Dendritic cell treated with granulocyte-macrophage colony-stimulating factor and Interleukin-4, amounts not matched to agents 40 ng/mL and 50 ng/mL, for 4 days (primary cell): ENCODE data around the gene PTAFR.
A peak's percentile ranks its signal among the peaks of the same experiment; 100 is the strongest.

ENCODE experiments used
- H3K27ac Mint-ChIP-seq: one replicate; pipeline ENCODE4 v1.8.0; 2022; ENCODE audit warnings: mild to moderate bottlenecking, mixed read lengths
- H3K27me3 Mint-ChIP-seq: one replicate; pipeline ENCODE4 v1.8.0; 2022; ENCODE audit warnings: mild to moderate bottlenecking, mixed read lengths
- H3K36me3 Mint-ChIP-seq: one replicate; pipeline ENCODE4 v1.8.0; 2022; ENCODE audit warnings: low read depth, mixed read lengths
- H3K4me1 Mint-ChIP-seq: one replicate; pipeline ENCODE4 v1.8.0; 2022; ENCODE audit warnings: low read depth, mixed read lengths
- H3K4me3 Mint-ChIP-seq: one replicate; pipeline ENCODE4 v1.8.0; 2022; ENCODE audit warnings: mild to moderate bottlenecking, moderate library complexity, mixed read lengths
- H3K9me3 Mint-ChIP-seq: one replicate; pipeline ENCODE4 v1.8.0; 2022; ENCODE audit warnings: mixed read lengths
- intact Hi-C: fragments of 100-400 bp; cut with micrococcal nuclease; formaldehyde crosslinking; loops from one replicate; pipeline ENCODE4 v1.15.0; 2022

Gene PTAFR

GRCh38 chr1:28170001-28170596 lies 6.4 kb downstream of the PTAFR start:
- H3K9me3 Mint-ChIP-seq = no peaks in the 10 kb centered on the region
- peak overlapping the region; percentile 91 for H3K27ac Mint-ChIP-seq
- H3K27me3 Mint-ChIP-seq = no peaks in the 10 kb centered on the region
- intact Hi-C loops = loop anchor here (5.0 to 10.0 kb wide), 4 partner anchors 33 to 305 kb away; partner anchors contain the start of genes ATP5IF1 and DNAJC8
- peak overlapping the region; percentile 52 for H3K4me3 Mint-ChIP-seq
- peaks cover 99% of the 10 kb centered on the region for H3K36me3 Mint-ChIP-seq
- H3K4me1 Mint-ChIP-seq = peaks cover 86% of the 10 kb centered on the region

GRCh38 chr1:28163496-28164161 lies 12.9 kb downstream of the PTAFR start:
- peak overlapping the region; percentile 80 for H3K27ac Mint-ChIP-seq
- H3K4me3 Mint-ChIP-seq = peak overlapping the region; percentile 20
- intact Hi-C loops = no loop called here
- H3K27me3 Mint-ChIP-seq = no peaks in the 10 kb centered on the region
- peaks cover 98% of the 10 kb centered on the region for H3K36me3 Mint-ChIP-seq
- no peaks in the 10 kb centered on the region for H3K9me3 Mint-ChIP-seq
- peaks cover 91% of the 10 kb centered on the region for H3K4me1 Mint-ChIP-seq

GRCh38 chr1:28162151-28162550 lies 14.3 kb downstream of the PTAFR start:
- Mint-ChIP-seq H3K36me3 (peaks cover 95% of the 10 kb centered on the region), H3K4me1 (peaks cover 91% of the 10 kb centered on the region)
- intact Hi-C loops = no loop called here

DNA sequence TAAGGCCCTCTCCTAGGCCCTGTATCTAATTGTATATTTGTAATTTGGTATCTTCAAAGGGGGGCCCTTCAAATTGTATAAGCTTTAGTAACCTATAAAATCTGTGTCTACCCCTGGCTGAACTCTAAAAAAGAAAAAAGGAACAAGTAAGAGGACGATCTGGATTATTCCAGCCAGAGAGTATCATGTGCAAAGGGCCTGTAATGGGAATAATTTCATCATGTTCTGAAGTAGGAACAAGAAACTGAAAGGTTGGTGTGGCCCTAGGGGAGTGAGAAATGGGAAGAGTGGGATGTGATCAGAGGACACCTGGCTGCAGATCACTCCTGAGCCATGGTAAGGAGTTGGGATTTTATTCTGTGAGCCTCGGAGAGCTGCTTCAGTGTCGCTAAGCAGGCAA lies 14.7 kb downstream of the PTAFR start:
- Mint-ChIP-seq H3K4me3 (no peak overlapping the region), H3K27ac (peak overlapping the region; percentile 80), H3K36me3 (peaks cover 95% of the 10 kb centered on the region), H3K4me1 (peaks cover 91% of the 10 kb centered on the region), H3K27me3 (no peaks in the 10 kb centered on the region), H3K9me3 (no peaks in the 10 kb centered on the region)
- intact Hi-C loops = no loop called here

More at GRCh38 chr1:28162151-28162550, 14.3 kb downstream of the PTAFR start:
- H3K9me3 Mint-ChIP-seq = no peaks in the 10 kb centered on the region
- H3K27me3 Mint-ChIP-seq = no peaks in the 10 kb centered on the region
- H3K4me3 Mint-ChIP-seq = no peak overlapping the region
- H3K27ac Mint-ChIP-seq = peak overlapping the region; percentile 80

DNA sequence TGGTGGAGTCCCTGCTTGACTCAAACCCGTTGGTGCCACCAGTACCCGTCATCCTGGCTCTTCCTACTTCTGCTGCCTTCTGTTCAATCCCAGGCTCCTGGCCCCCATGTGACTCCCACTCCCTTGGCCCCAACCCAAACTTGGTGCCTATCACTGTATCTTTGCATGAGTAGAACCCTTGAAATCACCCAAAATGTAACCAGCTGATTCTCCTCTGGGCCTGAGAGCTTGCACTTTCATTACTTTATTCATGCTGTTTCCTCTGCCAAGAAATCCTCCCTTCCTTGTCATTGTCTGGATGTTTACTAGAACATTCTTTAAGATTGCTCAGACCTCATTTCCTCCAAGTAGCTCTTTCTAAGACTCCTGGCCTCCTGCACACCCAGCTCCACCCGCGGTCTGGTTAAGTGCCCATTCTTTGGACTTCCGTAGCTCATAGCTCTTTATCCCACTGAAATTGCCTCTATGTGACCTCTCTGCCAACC lies 15.7 kb downstream of the PTAFR start:
- Mint-ChIP-seq H3K27me3 (no peaks in the 10 kb centered on the region), H3K27ac (peak overlapping the region; percentile 80), H3K9me3 (no peaks in the 10 kb centered on the region), H3K4me3 (peak overlapping the region; percentile 63), H3K4me1 (peaks cover 94% of the 10 kb centered on the region), H3K36me3 (peaks cover 95% of the 10 kb centered on the region)
- intact Hi-C loops = no loop called here

DNA sequence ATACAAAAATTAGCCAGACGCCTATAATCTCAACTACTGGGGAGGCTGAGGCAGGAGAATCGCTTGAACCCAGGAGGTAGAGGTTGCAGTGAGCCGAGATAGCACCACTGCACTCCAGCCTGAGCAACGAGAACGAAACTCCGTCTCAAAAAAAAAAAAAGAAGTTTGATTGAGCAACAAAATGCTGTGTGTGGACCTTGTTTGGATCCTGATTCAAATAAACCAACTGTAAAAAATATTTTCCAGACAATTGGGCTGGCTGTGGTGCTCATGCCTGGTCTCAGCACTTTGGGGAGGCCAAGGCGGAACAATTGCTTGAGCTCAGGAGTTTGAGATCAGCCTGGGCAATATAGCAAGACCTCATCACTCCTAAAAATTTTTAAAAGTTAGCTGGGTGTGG lies 16.8 kb downstream of the PTAFR start:
- H3K36me3 Mint-ChIP-seq = peaks cover 95% of the 10 kb centered on the region
- intact Hi-C loops = no loop called here
- peak overlapping the region; percentile 59 for H3K4me3 Mint-ChIP-seq
- no peaks in the 10 kb centered on the region for H3K27me3 Mint-ChIP-seq
- peaks cover 94% of the 10 kb centered on the region for H3K4me1 Mint-ChIP-seq
- H3K27ac Mint-ChIP-seq = peak overlapping the region; percentile 80
- H3K9me3 Mint-ChIP-seq = no peaks in the 10 kb centered on the region

- Mint-ChIP-seq H3K9me3 (no peaks in the 10 kb centered on the region), H3K36me3 (peaks cover 95% of the 10 kb centered on the region), H3K27me3 (no peaks in the 10 kb centered on the region), H3K27ac (peak overlapping the region; percentile 80), H3K4me1 (peaks cover 95% of the 10 kb centered on the region), H3K4me3 (peak overlapping the region; percentile 59)
- intact Hi-C loops = no loop called here
These were observed 17.2 kb downstream of the PTAFR start for GRCh38 chr1:28159243-28159642.

- no peaks in the 10 kb centered on the region for H3K27me3 Mint-ChIP-seq
- intact Hi-C loops = no loop called here
- H3K4me1 Mint-ChIP-seq = peaks cover 95% of the 10 kb centered on the region
- peaks cover 95% of the 10 kb centered on the region for H3K36me3 Mint-ChIP-seq
- peak overlapping the region; percentile 27 for H3K4me3 Mint-ChIP-seq
- no peaks in the 10 kb centered on the region for H3K9me3 Mint-ChIP-seq
- peak overlapping the region; percentile 80 for H3K27ac Mint-ChIP-seq
These were observed 18.6 kb downstream of the PTAFR start for GRCh38 chr1:28157894-28158293.

- peak overlapping the region; percentile 17 for H3K4me3 Mint-ChIP-seq
- H3K9me3 Mint-ChIP-seq = no peaks in the 10 kb centered on the region
- peak overlapping the region; percentile 80 for H3K27ac Mint-ChIP-seq
- intact Hi-C loops = no loop called here
- peaks cover 91% of the 10 kb centered on the region for H3K4me1 Mint-ChIP-seq
- H3K27me3 Mint-ChIP-seq = no peaks in the 10 kb centered on the region
- H3K36me3 Mint-ChIP-seq = peaks cover 91% of the 10 kb centered on the region
These were observed 19.7 kb downstream of the PTAFR start for GRCh38 chr1:28156821-28157220.

DNA sequence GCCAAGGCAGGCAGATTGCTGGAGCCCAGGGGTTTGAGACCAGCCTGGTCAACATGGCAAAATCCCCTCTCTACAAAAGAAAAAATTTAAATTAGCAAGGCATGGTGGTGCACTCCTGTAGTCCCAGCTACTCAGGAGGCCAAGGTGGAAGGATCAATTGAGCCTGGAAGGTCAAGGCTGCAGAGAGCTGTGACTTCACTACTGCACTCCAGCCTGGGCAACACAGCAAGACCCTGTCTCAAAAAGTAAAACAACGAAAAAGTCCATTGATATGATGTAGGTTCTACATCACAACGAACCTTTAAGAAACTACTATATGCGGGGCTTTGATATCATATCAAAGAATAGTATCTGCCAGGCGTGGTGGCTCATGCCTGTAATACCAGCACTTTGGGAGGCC lies 20.9 kb downstream of the PTAFR start:
- no peak overlapping the region for H3K4me3 Mint-ChIP-seq

GRCh38 chr1:28154078-28154594 lies 22.4 kb downstream of the PTAFR start:
- peak overlapping the region; percentile 20 for H3K4me3 Mint-ChIP-seq
- peaks cover 84% of the 10 kb centered on the region for H3K4me1 Mint-ChIP-seq
- H3K27ac Mint-ChIP-seq = peak overlapping the region; percentile 80
- no peaks in the 10 kb centered on the region for H3K9me3 Mint-ChIP-seq
- H3K36me3 Mint-ChIP-seq = peaks cover 93% of the 10 kb centered on the region
- H3K27me3 Mint-ChIP-seq = no peaks in the 10 kb centered on the region
- intact Hi-C loops = no loop called here

More for the DNA sequence above, 20.9 kb downstream of the PTAFR start:
- intact Hi-C loops = no loop called here
- Mint-ChIP-seq H3K27me3 (no peaks in the 10 kb centered on the region), H3K9me3 (no peaks in the 10 kb centered on the region), H3K27ac (peak overlapping the region; percentile 80), H3K36me3 (peaks cover 91% of the 10 kb centered on the region), H3K4me1 (peaks cover 87% of the 10 kb centered on the region)

- intact Hi-C loops = no loop called here
- Mint-ChIP-seq H3K4me1 (peaks cover 76% of the 10 kb centered on the region), H3K27ac (peak overlapping the region; percentile 14), H3K36me3 (peaks cover 87% of the 10 kb centered on the region), H3K4me3 (no peak overlapping the region), H3K27me3 (no peaks in the 10 kb centered on the region), H3K9me3 (no peaks in the 10 kb centered on the region)
These were observed 26.2 kb downstream of the PTAFR start for GRCh38 chr1:28150125-28150780.

DNA sequence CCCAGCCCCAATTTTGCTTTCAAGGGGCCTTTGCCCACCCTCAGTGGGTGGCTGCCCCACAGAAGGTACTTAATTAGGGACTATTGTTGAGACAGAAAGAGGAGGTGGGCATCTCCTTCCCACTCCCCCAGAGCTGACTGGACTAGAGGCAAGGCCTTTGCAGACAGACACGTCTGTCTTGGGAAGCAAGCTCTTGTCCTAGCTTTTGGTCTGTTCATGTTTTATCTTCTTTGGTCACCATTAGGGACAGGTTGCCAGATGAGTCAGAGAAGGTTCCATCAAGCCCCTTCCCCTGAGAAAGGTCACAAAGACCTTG lies 27.7 kb downstream of the PTAFR start:
- Mint-ChIP-seq H3K27ac (no peak overlapping the region), H3K4me3 (no peak overlapping the region), H3K27me3 (no peaks in the 10 kb centered on the region), H3K4me1 (peaks cover 74% of the 10 kb centered on the region), H3K9me3 (no peaks in the 10 kb centered on the region), H3K36me3 (peaks cover 80% of the 10 kb centered on the region)
- intact Hi-C loops = no loop called here
